NB4 (cell line): Measurements from ENCODE around the gene GRM7.
A peak's percentile ranks its signal among the peaks of the same experiment; 100 is the strongest.

ENCODE experiments used
- DNase-seq: peaks from one replicate; pipeline ENCODE4 v3.0.0; 2010; ENCODE audit warnings: low read depth
- H3K4me3 ChIP-seq: one replicate; pipeline ENCODE4 v1.5.1; 2011; ENCODE audit warnings: mild to moderate bottlenecking, low read depth, low read length, moderate library complexity
- CTCF ChIP-seq: IDR thresholded peaks from one replicate; pipeline ENCODE4 v1.5.1; 2012; ENCODE audit warnings: low read depth, low read length
- MAX ChIP-seq: IDR thresholded peaks from 2 replicates; pipeline ENCODE4 v1.6.1; 2011; ENCODE audit warnings: low read depth, low read length
- MYC ChIP-seq: IDR thresholded peaks from 2 replicates; pipeline ENCODE4 v1.6.1; 2011; ENCODE audit warnings: low read depth, low read length
- POLR2A ChIP-seq: IDR thresholded peaks from 2 replicates; pipeline ENCODE4 v1.6.1; 2011; ENCODE audit warnings: mild to moderate bottlenecking; ENCODE audit not compliant: insufficient read length; ENCODE audit errors: extremely low read depth

The GRM7 gene

GRCh38 chr3:7421065-7421464 is 560.1 kb downstream of the GRM7 start:
- DNase-seq, result peak; percentile 1
- no peak for TF ChIP-seq MYC
- TF ChIP-seq CTCF, result no peak
- no peak for TF ChIP-seq POLR2A
- no peak for TF ChIP-seq MAX
- no peak overlapping the region for H3K4me3 ChIP-seq

GRCh38 chr3:7423036-7423435 is 562.1 kb downstream of the GRM7 start:
- TF ChIP-seq POLR2A (no peak), MAX (no peak)
- no peak overlapping the region for H3K4me3 ChIP-seq
- DNase-seq, result no peak

GRCh38 chr3:7423995-7424394 is 563.1 kb downstream of the GRM7 start:
- H3K4me3 ChIP-seq, result no peak overlapping the region
- no peak for DNase-seq
- no peak for TF ChIP-seq POLR2A
- TF ChIP-seq MYC, result no peak
- no peak for TF ChIP-seq CTCF
- no peak for TF ChIP-seq MAX

GRCh38 chr3:7428206-7428718 is 567.3 kb downstream of the GRM7 start:
- H3K4me3 ChIP-seq, result no peak overlapping the region
- TF ChIP-seq CTCF (no peak), MAX (no peak), MYC (no peak), POLR2A (no peak)
- no peak for DNase-seq

- DNase-seq, result no peak
- no peak for TF ChIP-seq CTCF
- no peak for TF ChIP-seq POLR2A
- no peak for TF ChIP-seq MAX
- no peak for TF ChIP-seq MYC
- H3K4me3 ChIP-seq, result no peak overlapping the region
These were observed 571.7 kb downstream of the GRM7 start for GRCh38 chr3:7432610-7433009.

GRCh38 chr3:7433073-7433472 is 572.2 kb downstream of the GRM7 start:
- DNase-seq, result no peak
- TF ChIP-seq MYC, result no peak
- TF ChIP-seq POLR2A, result no peak
- no peak overlapping the region for H3K4me3 ChIP-seq

GRCh38 chr3:7436542-7436941 is 575.6 kb downstream of the GRM7 start:
- no peak for TF ChIP-seq MAX
- TF ChIP-seq CTCF, result no peak
- no peak for TF ChIP-seq MYC
- no peak for TF ChIP-seq POLR2A
- H3K4me3 ChIP-seq, result no peak overlapping the region
- peak; percentile 1 for DNase-seq
